ENCODE measurements around the gene MED12L.

DNA sequence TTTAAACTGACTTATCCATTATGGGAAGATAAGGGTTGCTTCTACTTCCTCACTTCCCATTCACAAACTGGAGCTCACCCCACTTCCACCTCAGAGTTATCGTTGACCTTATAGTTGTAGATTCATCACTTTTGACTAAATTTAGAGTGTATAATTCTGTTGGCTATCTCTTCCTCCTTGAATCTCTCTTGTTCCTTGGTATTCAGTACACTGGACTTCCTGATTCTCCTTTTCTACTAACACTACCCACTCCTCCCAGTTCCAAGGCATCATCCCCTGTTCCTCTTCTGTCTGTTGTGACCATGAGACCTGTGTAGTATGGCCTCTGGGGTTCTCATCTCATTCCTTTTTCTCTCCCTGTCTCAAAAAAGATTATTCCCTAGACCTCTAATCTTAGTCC lies 237.0 kb downstream of the MED12L start:
- TF ChIP-seq EZH2 (IDR thresholded peaks at IDR 0.05) (no peak), POLR2AphosphoS5 (IDR thresholded peaks at IDR 0.05; ENCODE audit: borderline replicate concordance, low read depth, low read length) (no peak), FOXP2 (optimal IDR thresholded peaks at IDR 0.05; ENCODE audit: control extremely low read depth, extremely low read length, insufficient read depth) (no peak)

Measured in SK-N-MC (cell line).